Caco-2 (cell line): Measurements from ENCODE around the gene ERC1. TPM values are rescaled to one million over a fixed set of nuclear protein-coding genes. Genes with fewer than 3 reads are reported as not detected.

Experiments used
- BruUV-seq: library from RNA; stranded (reverse); fragments of 400-500 nt; replicated peaks from 2 replicates; lab custom pipeline; 2021; lab: Mats Ljungman, UMichigan
- CTCF ChIA-PET: fragments of 300-600 bp; sonication (Branson Sonifier 250); formaldehyde crosslinking; loops from one replicate; lab custom pipeline; 2022; ENCODE audit warnings: antibody characterized with exemption; lab: Charles Lee
- POLR2A ChIA-PET: fragments of 300-600 bp; sonication (Branson Sonifier 250); formaldehyde crosslinking; loops from one replicate; lab custom pipeline; 2022; ENCODE audit warnings: antibody characterized with exemption; lab: Charles Lee
- DNase-seq, 2 experiments: peaks; one replicate each; pipeline versions ENCODE4 v3.0.0 to v3.0.0-alpha.2; 2020 to 2022
- H3K27me3 ChIP-seq: replicated peaks from 2 replicates; pipeline ENCODE4 v1.6.0; 2011; ENCODE audit warnings: low read length; ENCODE audit not compliant: control insufficient read depth, insufficient read depth
- H3K36me3 ChIP-seq: 2 replicates; pipeline ENCODE4 v1.5.1; 2011; ENCODE audit warnings: low read length; ENCODE audit not compliant: control insufficient read depth, insufficient read depth
- H3K4me1 ChIP-seq: fragments of 250-450 bp; sonication (Bioruptor Pico); 2 replicates; pipeline ENCODE4 v1.5.1; 2020; ENCODE audit warnings: mild to moderate bottlenecking
- H3K4me3 ChIP-seq: 2 replicates; pipeline ENCODE4 v1.5.1; 2011; ENCODE audit warnings: low read depth, mild to moderate bottlenecking, control low read depth, low read length
- H3K9me3 ChIP-seq: fragments of 250-450 bp; sonication (Bioruptor Pico); 2 replicates; pipeline ENCODE4 v1.5.1; 2020; ENCODE audit warnings: mild to moderate bottlenecking, moderate library complexity
- H3K27ac Mint-ChIP-seq: one replicate; pipeline ENCODE4 v1.8.0; 2022; ENCODE audit warnings: mixed read lengths; ENCODE audit not compliant: unreplicated experiment
- H3K27me3 Mint-ChIP-seq: one replicate; pipeline ENCODE4 v1.8.0; 2022; ENCODE audit warnings: mixed read lengths; ENCODE audit not compliant: insufficient read depth, unreplicated experiment
- H3K36me3 Mint-ChIP-seq: one replicate; pipeline ENCODE4 v1.8.0; 2022; ENCODE audit warnings: mild to moderate bottlenecking, mixed read lengths; ENCODE audit not compliant: insufficient read depth, unreplicated experiment
- H3K4me1 Mint-ChIP-seq: one replicate; pipeline ENCODE4 v1.8.0; 2022; ENCODE audit warnings: low read depth, mixed read lengths; ENCODE audit not compliant: unreplicated experiment
- H3K4me3 Mint-ChIP-seq: one replicate; pipeline ENCODE4 v1.8.0; 2022; ENCODE audit warnings: mild to moderate bottlenecking, moderate library complexity, mixed read lengths; ENCODE audit not compliant: unreplicated experiment
- H3K9me3 Mint-ChIP-seq: one replicate; pipeline ENCODE4 v1.8.0; 2022; ENCODE audit warnings: mixed read lengths; ENCODE audit not compliant: unreplicated experiment
- intact Hi-C: fragments of 100-400 bp; cut with micrococcal nuclease; formaldehyde crosslinking; loops from one replicate; pipeline ENCODE4 v1.10.0; 2022; ENCODE audit not compliant: unreplicated experiment
- total RNA-seq: library from RNA; stranded (reverse); gene quantifications from 2 replicates; pipeline ENCODE4 v1.2.3, GENCODE V29; 2022
- TF ChIP-seq, protein P1 (sequence below), 2 experiments: fragments of 200-600 bp in 1 of 2; IDR thresholded peaks; 1 replicate in 1 of 2; 2 replicates in 1 of 2; pipeline versions ENCODE4 v1.5.1 to v1.8.0; 2011 to 2022; ENCODE audit warnings: antibody characterized with exemption in 1 of 2, control low read depth in 1 of 2, inconsistent platforms in 1 of 2, low read depth in 1 of 2, low read length in 1 of 2, mild to moderate bottlenecking in 1 of 2, moderate library complexity in 1 of 2; ENCODE audit not compliant: insufficient read depth in 1 of 2, severe bottlenecking in 1 of 2, unreplicated experiment in 1 of 2

The ERC1 gene
- total RNA-seq, 1 experiment from 2014 or later = 88.4 TPM

GRCh38 chr12:1436981-1437380, 446.0 kb downstream of the ERC1 start:
- POLR2A ChIA-PET = no interaction called here
- H3K9me3 ChIP-seq = no peaks in the 10 kb centered on the region

DNA sequence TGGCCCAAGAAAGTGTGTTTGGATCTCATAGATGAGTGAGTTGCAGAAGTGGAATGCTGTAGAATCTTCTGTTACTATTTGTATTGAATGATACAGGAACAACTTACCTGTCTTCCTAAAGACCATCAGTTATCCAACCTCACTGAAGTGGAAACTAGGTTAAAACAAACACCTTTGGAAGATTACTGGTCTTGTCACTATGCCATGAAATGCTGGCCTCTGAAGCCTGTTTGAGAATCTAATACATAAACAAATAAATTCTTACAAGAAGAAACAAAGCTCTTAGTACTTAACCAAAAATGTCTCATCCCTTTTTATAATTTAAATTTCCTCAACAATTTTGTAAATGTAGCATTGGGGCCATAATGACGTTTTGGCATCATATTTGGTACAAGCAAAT, 448.2 kb downstream of the ERC1 start:
- no peaks in the 10 kb centered on the region for H3K27me3 Mint-ChIP-seq
- BruUV-seq = no TSS peak
- no peaks in the 10 kb centered on the region for H3K36me3 ChIP-seq

More at GRCh38 chr12:1436981-1437380, 446.0 kb downstream of the ERC1 start:
- Mint-ChIP-seq H3K4me3 (no peak overlapping the region), H3K36me3 (no peaks in the 10 kb centered on the region), H3K27me3 (no peaks in the 10 kb centered on the region), H3K9me3 (no peaks in the 10 kb centered on the region), H3K27ac (no peak overlapping the region), H3K4me1 (peaks cover 17% of the 10 kb centered on the region)
- BruUV-seq = no TSS peak
- DNase-seq = no peak
- Histone ChIP-seq H3K36me3 (no peaks in the 10 kb centered on the region), H3K4me3 (no peak overlapping the region), H3K4me1 (no peaks in the 10 kb centered on the region), H3K27me3 (no peaks in the 10 kb centered on the region)
- intact Hi-C loops = no loop called here
- TF ChIP-seq, protein P1, sequence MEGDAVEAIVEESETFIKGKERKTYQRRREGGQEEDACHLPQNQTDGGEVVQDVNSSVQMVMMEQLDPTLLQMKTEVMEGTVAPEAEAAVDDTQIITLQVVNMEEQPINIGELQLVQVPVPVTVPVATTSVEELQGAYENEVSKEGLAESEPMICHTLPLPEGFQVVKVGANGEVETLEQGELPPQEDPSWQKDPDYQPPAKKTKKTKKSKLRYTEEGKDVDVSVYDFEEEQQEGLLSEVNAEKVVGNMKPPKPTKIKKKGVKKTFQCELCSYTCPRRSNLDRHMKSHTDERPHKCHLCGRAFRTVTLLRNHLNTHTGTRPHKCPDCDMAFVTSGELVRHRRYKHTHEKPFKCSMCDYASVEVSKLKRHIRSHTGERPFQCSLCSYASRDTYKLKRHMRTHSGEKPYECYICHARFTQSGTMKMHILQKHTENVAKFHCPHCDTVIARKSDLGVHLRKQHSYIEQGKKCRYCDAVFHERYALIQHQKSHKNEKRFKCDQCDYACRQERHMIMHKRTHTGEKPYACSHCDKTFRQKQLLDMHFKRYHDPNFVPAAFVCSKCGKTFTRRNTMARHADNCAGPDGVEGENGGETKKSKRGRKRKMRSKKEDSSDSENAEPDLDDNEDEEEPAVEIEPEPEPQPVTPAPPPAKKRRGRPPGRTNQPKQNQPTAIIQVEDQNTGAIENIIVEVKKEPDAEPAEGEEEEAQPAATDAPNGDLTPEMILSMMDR (IDR thresholded peaks at IDR 0.05; ENCODE audit: insufficient read depth in 1 of 2, low read depth in 1 of 2, low read length in 1 of 2, severe bottlenecking in 1 of 2, unreplicated experiment in 1 of 2) = no peak
- CTCF ChIA-PET = no interaction called here

DNA sequence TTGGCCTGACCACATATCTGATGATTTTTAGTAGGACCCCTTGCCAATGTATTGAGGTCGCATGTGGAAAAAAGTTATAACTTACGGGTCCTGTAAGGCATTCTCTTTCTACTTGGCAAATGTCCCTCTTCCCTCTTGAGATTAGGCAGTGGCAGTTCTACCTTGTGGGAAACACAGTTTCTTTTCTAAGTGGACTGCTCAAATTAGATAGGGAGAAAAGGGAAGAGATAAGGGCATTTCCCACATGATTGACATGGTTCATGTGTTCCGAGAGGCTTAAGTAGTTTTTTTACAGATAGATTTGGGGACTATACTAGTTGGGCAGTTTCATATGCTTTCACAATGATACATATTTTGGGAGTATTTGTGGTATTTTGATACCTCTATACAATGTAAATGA, 448.7 kb downstream of the ERC1 start:
- H3K36me3 Mint-ChIP-seq = peaks cover 9% of the 10 kb centered on the region
- no peak overlapping the region for H3K27ac Mint-ChIP-seq
- CTCF ChIA-PET = no interaction called here
- H3K27me3 ChIP-seq = no peaks in the 10 kb centered on the region
- intact Hi-C loops = no loop called here
- no TSS peak for BruUV-seq
- H3K4me3 Mint-ChIP-seq = no peak overlapping the region
- H3K36me3 ChIP-seq = no peaks in the 10 kb centered on the region; the same call in 1 of the 2 replicates
- no peaks in the 10 kb centered on the region for H3K9me3 ChIP-seq
- H3K4me1 ChIP-seq = no peaks in the 10 kb centered on the region
- TF ChIP-seq, protein P1 (IDR thresholded peaks at IDR 0.05; ENCODE audit: insufficient read depth in 1 of 2, low read depth in 1 of 2, low read length in 1 of 2, severe bottlenecking in 1 of 2, unreplicated experiment in 1 of 2) = no peak
- H3K4me1 Mint-ChIP-seq = peaks cover 12% of the 10 kb centered on the region
- no peak for DNase-seq
- POLR2A ChIA-PET = no interaction called here
- H3K9me3 Mint-ChIP-seq = no peaks in the 10 kb centered on the region
- no peak overlapping the region for H3K4me3 ChIP-seq
- no peaks in the 10 kb centered on the region for H3K27me3 Mint-ChIP-seq

More for the DNA sequence above, 448.2 kb downstream of the ERC1 start:
- TF ChIP-seq, protein P1 (IDR thresholded peaks at IDR 0.05; ENCODE audit: insufficient read depth in 1 of 2, low read depth in 1 of 2, low read length in 1 of 2, severe bottlenecking in 1 of 2, unreplicated experiment in 1 of 2) = no peak
- Mint-ChIP-seq H3K9me3 (no peaks in the 10 kb centered on the region), H3K27ac (no peak overlapping the region), H3K4me1 (peaks cover 16% of the 10 kb centered on the region), H3K4me3 (no peak overlapping the region), H3K36me3 (peaks cover 9% of the 10 kb centered on the region)
- POLR2A ChIA-PET = no interaction called here
- no peak for DNase-seq
- Histone ChIP-seq H3K27me3 (no peaks in the 10 kb centered on the region), H3K9me3 (no peaks in the 10 kb centered on the region), H3K4me1 (no peaks in the 10 kb centered on the region), H3K4me3 (no peak overlapping the region)
- CTCF ChIA-PET = no interaction called here
- intact Hi-C loops = no loop called here
